ENCODE data around the gene RHPN2. TPM values are rescaled to one million over a fixed set of nuclear protein-coding genes. Genes with fewer than 3 reads are reported as not detected.

RHPN2 gene
- total and polyA plus RNA-seq, 4 experiments from 2014 or later, result 0.14 to 0.22 (median 0.20) TPM; not detected in 1

- H3K27me3 Mint-ChIP-seq, result peaks cover 13 to 26% of the 10 kb centered on the region in 2 donors
- Histone ChIP-seq H3K4me3 (ENCODE audit: low read length in 2 of 2) (no peak overlapping the region), H3K36me3 (ENCODE audit: insufficient read depth, low read length) (no peaks in the 10 kb centered on the region), H3K27ac (ENCODE audit: low read depth, low read length) (no peak overlapping the region), H3K9me3 (ENCODE audit: control insufficient read depth in 1 of 2, low read length in 2 of 2) (no peaks in the 10 kb centered on the region), H3K27me3 (ENCODE audit: insufficient read depth, low read length) (no peaks in the 10 kb centered on the region), H3K4me1 (ENCODE audit: insufficient read depth, low read length) (peaks cover 5% of the 10 kb centered on the region)
- peak in 2 of 5 donors; percentile 13 for DNase-seq
- intact Hi-C loops (cut with micrococcal nuclease), result no loop called here
- H3K9me3 Mint-ChIP-seq, result peaks cover 0 to under 1% (median 0%) of the 10 kb centered on the region in 8 donors
- CTCF ChIA-PET (ENCODE audit: partially characterized antibody), result no interaction called here
- H3K27ac Mint-ChIP-seq, result no peak overlapping the region
- no peaks in the 10 kb centered on the region for H3K36me3 Mint-ChIP-seq
- peaks cover 0 to 4% (median 2%) of the 10 kb centered on the region in 4 donors for H3K4me1 Mint-ChIP-seq
- POLR2A ChIA-PET (ENCODE audit: partially characterized antibody), result no interaction called here
- peak overlapping the region in 6 of 8 donors; percentile 54 to 69 (median 62) for H3K4me3 Mint-ChIP-seq
Measured at GRCh38 chr19:33064458-33064791, 263 bp downstream of the RHPN2 start.

GRCh38 chr19:33063753-33064457 is 783 bp downstream of the RHPN2 start:
- no peak for DNase-seq
- CTCF ChIA-PET (ENCODE audit: partially characterized antibody), result no interaction called here
- H3K27ac ChIP-seq (ENCODE audit: low read depth, low read length), result no peak overlapping the region
- no peaks in the 10 kb centered on the region for H3K36me3 ChIP-seq (ENCODE audit: insufficient read depth, low read length)
- Mint-ChIP-seq H3K27ac (no peak overlapping the region), H3K27me3 (peaks cover 13 to 26% of the 10 kb centered on the region in 2 donors), H3K4me3 (peak overlapping the region; percentile 53 to 69 (median 58)), H3K36me3 (no peaks in the 10 kb centered on the region), H3K9me3 (peaks cover 0 to 1% (median 0%) of the 10 kb centered on the region in 8 donors), H3K4me1 (peaks cover 0 to 4% (median 2%) of the 10 kb centered on the region in 4 donors)
- intact Hi-C loops (cut with micrococcal nuclease), result no loop called here
- H3K4me3 ChIP-seq (ENCODE audit: low read length in 2 of 2), result no peak overlapping the region
- no peaks in the 10 kb centered on the region for H3K9me3 ChIP-seq (ENCODE audit: control insufficient read depth in 1 of 2, low read length in 2 of 2)
- H3K27me3 ChIP-seq (ENCODE audit: insufficient read depth, low read length), result no peaks in the 10 kb centered on the region
- POLR2A ChIA-PET (ENCODE audit: partially characterized antibody), result no interaction called here
- H3K4me1 ChIP-seq (ENCODE audit: insufficient read depth, low read length), result peaks cover 5% of the 10 kb centered on the region

DNA sequence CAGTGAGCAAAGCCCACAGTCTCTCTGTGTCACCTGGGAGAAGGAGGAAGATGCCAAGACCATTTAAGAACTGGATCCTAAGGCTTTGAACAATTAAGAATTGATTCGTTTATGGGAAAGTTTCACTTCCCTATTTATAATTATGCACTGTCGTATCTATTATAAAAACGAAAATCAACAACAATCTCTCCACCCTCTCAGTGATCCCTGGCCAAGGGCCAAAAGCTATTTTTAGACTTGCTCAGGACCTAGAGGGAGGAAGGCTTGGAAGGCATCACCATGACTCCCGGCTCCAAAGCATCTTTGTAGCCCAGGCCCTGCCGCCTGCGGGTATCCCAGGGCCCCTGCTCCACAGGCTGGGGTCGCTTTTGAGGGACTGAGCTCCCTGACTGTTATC is 1.3 kb downstream of the RHPN2 start:
- H3K4me3 ChIP-seq (ENCODE audit: low read length in 2 of 2), result no peak overlapping the region
- H3K27ac ChIP-seq (ENCODE audit: low read depth, low read length), result no peak overlapping the region
- no peaks in the 10 kb centered on the region for H3K9me3 ChIP-seq (ENCODE audit: control insufficient read depth in 1 of 2, low read length in 2 of 2)
- DNase-seq, result no peak
- ChIA-PET CTCF (ENCODE audit: partially characterized antibody) (no interaction called here), POLR2A (ENCODE audit: partially characterized antibody) (no interaction called here)
- Mint-ChIP-seq H3K4me3 (peak overlapping the region in 1 of 8 donors; percentile 48), H3K4me1 (peaks cover 0 to 4% (median 2%) of the 10 kb centered on the region in 4 donors), H3K36me3 (no peaks in the 10 kb centered on the region), H3K27ac (no peak overlapping the region), H3K9me3 (peaks cover 0 to 1% (median 0%) of the 10 kb centered on the region in 8 donors), H3K27me3 (peaks cover 13 to 26% of the 10 kb centered on the region in 2 donors)
- intact Hi-C loops (cut with micrococcal nuclease), result no loop called here
- H3K4me1 ChIP-seq (ENCODE audit: insufficient read depth, low read length), result peaks cover 5% of the 10 kb centered on the region
- H3K27me3 ChIP-seq (ENCODE audit: insufficient read depth, low read length), result no peaks in the 10 kb centered on the region
- no peaks in the 10 kb centered on the region for H3K36me3 ChIP-seq (ENCODE audit: insufficient read depth, low read length)

DNA sequence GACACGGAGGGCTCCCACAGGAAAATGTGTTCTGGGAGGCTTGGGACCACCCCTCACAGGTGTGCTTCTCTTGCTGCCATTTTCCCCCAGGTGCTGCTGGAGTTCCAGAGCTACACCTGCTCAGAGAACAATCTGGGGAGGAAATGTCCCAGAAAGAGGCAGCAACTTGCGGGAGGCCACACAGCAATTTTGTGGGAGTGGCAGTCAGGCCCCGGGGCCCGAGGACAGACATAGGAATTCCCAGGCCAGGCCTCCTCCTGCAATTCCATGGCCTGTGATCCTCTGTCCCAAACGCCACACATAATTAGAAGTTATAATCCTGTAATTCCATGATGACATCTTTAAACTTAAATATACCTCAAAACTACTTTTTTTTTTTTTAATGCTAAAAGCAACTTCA is 1.8 kb downstream of the RHPN2 start:
- Histone ChIP-seq H3K4me3 (ENCODE audit: low read length in 2 of 2) (no peak overlapping the region), H3K4me1 (ENCODE audit: insufficient read depth, low read length) (peaks cover 5% of the 10 kb centered on the region), H3K27ac (ENCODE audit: low read depth, low read length) (no peak overlapping the region), H3K36me3 (ENCODE audit: insufficient read depth, low read length) (no peaks in the 10 kb centered on the region), H3K9me3 (ENCODE audit: control insufficient read depth in 1 of 2, low read length in 2 of 2) (no peaks in the 10 kb centered on the region), H3K27me3 (ENCODE audit: insufficient read depth, low read length) (no peaks in the 10 kb centered on the region)
- H3K4me1 Mint-ChIP-seq, result peaks cover 0 to 4% (median 2%) of the 10 kb centered on the region in 4 donors
- peaks cover 13 to 28% of the 10 kb centered on the region in 2 donors for H3K27me3 Mint-ChIP-seq
- H3K4me3 Mint-ChIP-seq, result no peak overlapping the region
- CTCF ChIA-PET (ENCODE audit: partially characterized antibody), result no interaction called here
- H3K36me3 Mint-ChIP-seq, result no peaks in the 10 kb centered on the region
- no peak for DNase-seq
- H3K27ac Mint-ChIP-seq, result no peak overlapping the region
- POLR2A ChIA-PET (ENCODE audit: partially characterized antibody), result no interaction called here
- intact Hi-C loops (cut with micrococcal nuclease), result no loop called here
- peaks cover 0 to 1% (median 0%) of the 10 kb centered on the region in 8 donors for H3K9me3 Mint-ChIP-seq

DNA sequence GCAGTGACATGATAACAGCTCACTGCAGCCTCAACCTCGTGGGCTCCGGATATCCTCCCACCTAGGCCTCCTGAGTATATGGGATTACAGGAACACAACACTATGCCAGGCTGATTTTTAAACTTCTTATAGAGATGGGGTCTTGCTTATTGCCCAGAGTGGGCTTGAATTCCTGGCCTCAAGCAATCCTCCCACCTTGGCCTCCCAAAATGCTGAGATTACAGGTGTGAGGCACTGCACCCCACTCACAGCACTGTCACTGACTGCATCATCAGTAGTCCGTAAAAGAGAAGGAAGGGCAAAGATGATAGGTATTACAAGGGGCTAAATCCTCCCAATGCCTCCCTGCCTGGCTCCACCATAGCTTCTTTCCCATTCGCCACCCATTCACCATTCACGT is 4.1 kb downstream of the RHPN2 start:
- Histone ChIP-seq H3K4me1 (ENCODE audit: insufficient read depth, low read length) (peaks cover 5% of the 10 kb centered on the region), H3K27ac (ENCODE audit: low read depth, low read length) (no peak overlapping the region), H3K4me3 (ENCODE audit: low read length in 2 of 2) (no peak overlapping the region), H3K27me3 (ENCODE audit: insufficient read depth, low read length) (no peaks in the 10 kb centered on the region), H3K36me3 (ENCODE audit: insufficient read depth, low read length) (no peaks in the 10 kb centered on the region), H3K9me3 (ENCODE audit: control insufficient read depth in 1 of 2, low read length in 2 of 2) (no peaks in the 10 kb centered on the region)
- peaks cover 0 to 1% (median 0%) of the 10 kb centered on the region in 8 donors for H3K9me3 Mint-ChIP-seq
- H3K36me3 Mint-ChIP-seq, result no peaks in the 10 kb centered on the region
- DNase-seq, result no peak
- intact Hi-C loops (cut with micrococcal nuclease), result no loop called here
- POLR2A ChIA-PET (ENCODE audit: partially characterized antibody), result no interaction called here
- no peak overlapping the region for H3K27ac Mint-ChIP-seq
- CTCF ChIA-PET (ENCODE audit: partially characterized antibody), result no interaction called here
- no peak overlapping the region for H3K4me3 Mint-ChIP-seq
- H3K4me1 Mint-ChIP-seq, result peaks cover 0 to 4% (median 2%) of the 10 kb centered on the region in 4 donors
- H3K27me3 Mint-ChIP-seq, result peaks cover 13 to 28% of the 10 kb centered on the region in 2 donors

DNA sequence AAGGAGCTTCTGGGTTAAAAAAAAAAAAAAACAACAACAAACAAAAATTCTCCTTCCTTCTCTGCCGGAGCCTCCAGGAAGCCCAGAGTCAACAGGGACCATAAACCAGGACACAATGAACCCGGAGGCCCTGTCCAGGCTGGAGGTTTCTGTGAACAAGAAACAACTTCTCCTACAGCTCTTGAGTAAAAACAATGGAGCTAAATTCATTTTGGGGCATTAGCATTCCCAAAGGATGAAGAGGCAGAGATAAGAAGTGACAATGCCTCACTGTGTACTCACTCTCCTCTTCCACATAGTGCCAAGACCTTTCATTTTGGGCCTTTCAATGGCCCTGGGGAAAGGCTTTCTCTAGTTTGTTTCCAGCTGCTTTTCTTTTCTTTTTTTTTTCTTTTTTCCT is 9.0 kb downstream of the RHPN2 start:
- H3K4me1 ChIP-seq (ENCODE audit: insufficient read depth, low read length), result no peaks in the 10 kb centered on the region
- H3K9me3 ChIP-seq (ENCODE audit: control insufficient read depth in 1 of 2, low read length in 2 of 2), result no peaks in the 10 kb centered on the region
- no peaks in the 10 kb centered on the region for H3K27me3 ChIP-seq (ENCODE audit: insufficient read depth, low read length)
- no peak overlapping the region for H3K27ac Mint-ChIP-seq
- H3K4me3 ChIP-seq (ENCODE audit: low read length in 2 of 2), result no peak overlapping the region
- no peaks in the 10 kb centered on the region for H3K4me1 Mint-ChIP-seq
- H3K36me3 ChIP-seq (ENCODE audit: insufficient read depth, low read length), result no peaks in the 10 kb centered on the region
- CTCF ChIA-PET (ENCODE audit: partially characterized antibody), result interaction anchor here (1.0 kb wide), 1 partner anchor 80 kb away, joined by 7 read pairs; no protein-coding TSS in a partner anchor
- H3K27me3 Mint-ChIP-seq, result peaks cover 3 to 13% of the 10 kb centered on the region in 2 donors
- POLR2A ChIA-PET (ENCODE audit: partially characterized antibody), result no interaction called here
- H3K36me3 Mint-ChIP-seq, result no peaks in the 10 kb centered on the region
- no peak overlapping the region for H3K4me3 Mint-ChIP-seq
- H3K9me3 Mint-ChIP-seq, result peaks cover 0 to 3% (median 0%) of the 10 kb centered on the region in 8 donors
- H3K27ac ChIP-seq (ENCODE audit: low read depth, low read length), result no peak overlapping the region
- intact Hi-C loops (cut with micrococcal nuclease), result no loop called here
- no peak for DNase-seq

GRCh38 chr19:33054623-33055022 is 10.1 kb downstream of the RHPN2 start:
- CTCF ChIA-PET (ENCODE audit: partially characterized antibody), result no interaction called here
- no peak overlapping the region for H3K4me3 ChIP-seq (ENCODE audit: low read length in 2 of 2)
- Mint-ChIP-seq H3K27ac (no peak overlapping the region), H3K27me3 (peaks cover 0 to 6% of the 10 kb centered on the region in 2 donors), H3K4me3 (no peak overlapping the region), H3K36me3 (no peaks in the 10 kb centered on the region), H3K4me1 (no peaks in the 10 kb centered on the region), H3K9me3 (peaks cover 0 to 3% (median 0%) of the 10 kb centered on the region in 8 donors)
- H3K36me3 ChIP-seq (ENCODE audit: insufficient read depth, low read length), result no peaks in the 10 kb centered on the region
- H3K27ac ChIP-seq (ENCODE audit: low read depth, low read length), result no peak overlapping the region
- no peak for DNase-seq
- POLR2A ChIA-PET (ENCODE audit: partially characterized antibody), result no interaction called here
- H3K27me3 ChIP-seq (ENCODE audit: insufficient read depth, low read length), result no peaks in the 10 kb centered on the region
- H3K4me1 ChIP-seq (ENCODE audit: insufficient read depth, low read length), result no peaks in the 10 kb centered on the region
- H3K9me3 ChIP-seq (ENCODE audit: control insufficient read depth in 1 of 2, low read length in 2 of 2), result no peaks in the 10 kb centered on the region
- intact Hi-C loops (cut with micrococcal nuclease), result no loop called here

Measured in CD4-positive, alpha-beta memory T cell (primary cell).